Peyer's patch (tissue), 4 donors: Measurements from ENCODE around the gene ARHGEF1. TPM values are rescaled to one million over a fixed set of nuclear protein-coding genes. Genes with fewer than 3 reads are reported as not detected.

Experiments
- DNase-seq, 3 donors: peaks; one replicate each; pipeline ENCODE4 v3.0.0-alpha.2; 2017 to 2019
- H3K27ac ChIP-seq, 4 donors: fragments of 200-600 bp; sonication (generic); one replicate each; pipeline ENCODE4 v1.5.1; 2016 to 2019
- H3K27me3 ChIP-seq, 2 donors: fragments of 200-600 bp; sonication (generic); one replicate each; pipeline ENCODE4 v1.5.1; 2019
- H3K36me3 ChIP-seq, 3 donors: fragments of 200-600 bp; sonication (generic); one replicate each; pipeline ENCODE4 v1.5.1; 2016 to 2019
- H3K4me1 ChIP-seq, 4 donors: fragments of 200-600 bp; sonication (generic); one replicate each; pipeline ENCODE4 v1.5.1; 2016 to 2019
- H3K4me3 ChIP-seq, 4 donors: fragments of 200-600 bp; sonication (generic); 1 replicate in 3 of 4; 2 replicates in 1 of 4; pipeline ENCODE4 v1.5.1; 2016 to 2019; ENCODE audit warnings: mild to moderate bottlenecking in 1 of 4
- H3K9me3 ChIP-seq, 4 donors: fragments of 200-600 bp; sonication (generic); one replicate each; pipeline ENCODE4 v1.5.1; 2016 to 2019; ENCODE audit warnings: mild to moderate bottlenecking in 1 of 4
- POLR2A ChIP-seq, 2 donors: fragments of 450-650 bp; IDR thresholded peaks; one replicate each; pipeline ENCODE4 v1.5.1; 2017; ENCODE audit warnings: antibody characterized with exemption in 2 of 2, mild to moderate bottlenecking in 2 of 2, moderate library complexity in 2 of 2
- total RNA-seq, 4 donors: library from RNA; depleted of rRNA; stranded (reverse); fragments of >200 nt; gene quantifications; one replicate each; pipeline ENCODE4 v1.1.0, GENCODE V29; 2016
- TF ChIP-seq, protein P1 (sequence below), 6 experiments: fragments of 450-650 bp in 4 of 6; fragments of 200-600 bp in 2 of 6; sonication (generic) in 1 of 6; IDR thresholded peaks; one replicate each; pipeline ENCODE4 v1.5.1; 2017 to 2019; ENCODE audit warnings: antibody characterized with exemption in 6 of 6, mild to moderate bottlenecking in 3 of 6, moderate library complexity in 1 of 6

ARHGEF1 gene
- total RNA-seq, 4 donors from 2014 or later, result 90.0 to 368 (median 148) TPM

DNA sequence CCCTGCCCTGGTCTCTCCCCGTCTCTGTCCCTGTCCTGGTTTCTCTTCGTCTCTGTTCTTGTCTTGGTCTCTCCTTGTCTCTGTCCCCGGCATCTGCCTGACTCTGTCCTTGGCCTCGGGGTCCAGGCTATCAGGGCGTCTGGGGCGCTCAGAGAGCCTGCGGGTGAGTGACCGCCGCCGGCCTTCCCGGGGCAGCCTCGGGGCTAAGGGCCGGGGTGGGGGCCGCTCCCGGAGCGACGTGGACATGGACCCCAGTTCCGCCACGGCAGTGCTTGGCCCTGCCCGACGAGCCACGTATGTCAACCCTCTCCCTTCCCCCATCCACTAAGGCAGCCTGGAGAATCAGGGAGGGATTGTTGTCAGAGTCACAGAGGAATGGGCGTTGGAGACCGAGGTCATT lies 14.8 kb downstream of the ARHGEF1 start:
- Histone ChIP-seq H3K4me1 (no peaks in the 10 kb centered on the region), H3K9me3 (no peaks in the 10 kb centered on the region), H3K4me3 (no peak overlapping the region), H3K27ac (no peak overlapping the region), H3K27me3 (no peaks in the 10 kb centered on the region), H3K36me3 (peaks cover 0 to 91% (median 0%) of the 10 kb centered on the region in 3 donors)
- no peak for TF ChIP-seq POLR2A (IDR thresholded peaks at IDR 0.05)
- TF ChIP-seq, protein P1, sequence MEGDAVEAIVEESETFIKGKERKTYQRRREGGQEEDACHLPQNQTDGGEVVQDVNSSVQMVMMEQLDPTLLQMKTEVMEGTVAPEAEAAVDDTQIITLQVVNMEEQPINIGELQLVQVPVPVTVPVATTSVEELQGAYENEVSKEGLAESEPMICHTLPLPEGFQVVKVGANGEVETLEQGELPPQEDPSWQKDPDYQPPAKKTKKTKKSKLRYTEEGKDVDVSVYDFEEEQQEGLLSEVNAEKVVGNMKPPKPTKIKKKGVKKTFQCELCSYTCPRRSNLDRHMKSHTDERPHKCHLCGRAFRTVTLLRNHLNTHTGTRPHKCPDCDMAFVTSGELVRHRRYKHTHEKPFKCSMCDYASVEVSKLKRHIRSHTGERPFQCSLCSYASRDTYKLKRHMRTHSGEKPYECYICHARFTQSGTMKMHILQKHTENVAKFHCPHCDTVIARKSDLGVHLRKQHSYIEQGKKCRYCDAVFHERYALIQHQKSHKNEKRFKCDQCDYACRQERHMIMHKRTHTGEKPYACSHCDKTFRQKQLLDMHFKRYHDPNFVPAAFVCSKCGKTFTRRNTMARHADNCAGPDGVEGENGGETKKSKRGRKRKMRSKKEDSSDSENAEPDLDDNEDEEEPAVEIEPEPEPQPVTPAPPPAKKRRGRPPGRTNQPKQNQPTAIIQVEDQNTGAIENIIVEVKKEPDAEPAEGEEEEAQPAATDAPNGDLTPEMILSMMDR (IDR thresholded peaks at IDR 0.05), result no peak
- DNase-seq, result no peak

DNA sequence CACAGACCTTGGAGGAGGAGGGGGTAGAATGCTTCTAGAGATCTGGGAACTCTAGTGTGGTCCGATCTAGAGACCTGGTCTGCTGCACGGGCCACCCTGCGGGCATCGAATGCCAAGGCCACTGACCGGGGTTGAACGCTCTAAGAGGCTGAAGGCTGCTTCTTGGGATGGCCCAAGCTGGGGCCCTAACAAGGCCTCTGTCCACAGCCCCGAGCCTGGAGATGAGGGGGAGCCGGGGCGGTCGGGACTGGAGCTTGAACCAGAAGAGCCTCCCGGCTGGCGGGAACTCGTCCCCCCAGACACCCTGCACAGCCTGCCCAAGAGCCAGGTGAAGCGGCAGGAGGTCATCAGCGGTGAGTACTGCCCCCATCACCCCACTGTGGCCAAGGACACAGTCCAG lies 15.3 kb downstream of the ARHGEF1 start:
- H3K9me3 ChIP-seq, result no peaks in the 10 kb centered on the region
- no peak overlapping the region for H3K27ac ChIP-seq
- DNase-seq, result no peak
- no peak overlapping the region for H3K4me3 ChIP-seq
- H3K4me1 ChIP-seq, result no peaks in the 10 kb centered on the region
- H3K27me3 ChIP-seq, result no peaks in the 10 kb centered on the region
- peaks cover 0 to 91% (median 0%) of the 10 kb centered on the region in 3 donors for H3K36me3 ChIP-seq
- TF ChIP-seq, protein P1 (IDR thresholded peaks at IDR 0.05), result no peak
- TF ChIP-seq POLR2A (IDR thresholded peaks at IDR 0.05), result no peak

DNA sequence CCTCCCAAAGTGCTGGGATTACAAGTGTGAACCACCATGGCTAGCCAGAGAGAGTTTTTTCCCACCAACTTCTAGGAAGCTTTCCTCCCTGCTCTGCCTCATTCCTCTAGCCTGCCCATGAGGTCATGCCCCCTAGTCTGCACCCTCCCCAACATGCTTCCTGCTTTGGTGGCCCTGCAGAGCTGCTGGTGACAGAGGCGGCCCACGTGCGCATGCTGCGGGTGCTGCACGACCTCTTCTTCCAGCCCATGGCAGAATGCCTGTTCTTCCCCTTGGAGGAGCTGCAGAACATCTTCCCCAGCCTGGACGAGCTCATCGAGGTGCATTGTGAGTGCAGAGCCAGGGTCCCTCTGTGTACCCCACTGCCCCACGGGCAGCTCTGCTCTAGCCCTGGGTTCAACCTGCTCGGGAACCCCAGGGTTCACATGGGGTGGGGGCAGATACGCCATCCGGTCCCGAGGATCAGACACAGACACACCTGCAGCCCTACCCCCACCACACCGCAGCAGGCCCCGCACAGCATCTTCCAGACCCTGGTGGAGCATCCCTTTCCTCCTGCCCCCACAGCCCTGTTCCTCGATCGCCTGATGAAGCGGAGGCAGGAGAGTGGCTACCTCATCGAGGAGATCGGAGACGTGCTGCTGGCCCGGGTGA lies 18.9 kb downstream of the ARHGEF1 start:
- TF ChIP-seq POLR2A (IDR thresholded peaks at IDR 0.05), result no peak
- TF ChIP-seq, protein P1 (IDR thresholded peaks at IDR 0.05), result no peak
- Histone ChIP-seq H3K9me3 (no peaks in the 10 kb centered on the region), H3K27ac (no peak overlapping the region), H3K27me3 (no peaks in the 10 kb centered on the region), H3K4me1 (peaks cover 0 to 10% (median 2%) of the 10 kb centered on the region in 4 donors), H3K36me3 (peaks cover 0 to 98% (median 0%) of the 10 kb centered on the region in 3 donors), H3K4me3 (no peak overlapping the region)
- DNase-seq, result no peak

DNA sequence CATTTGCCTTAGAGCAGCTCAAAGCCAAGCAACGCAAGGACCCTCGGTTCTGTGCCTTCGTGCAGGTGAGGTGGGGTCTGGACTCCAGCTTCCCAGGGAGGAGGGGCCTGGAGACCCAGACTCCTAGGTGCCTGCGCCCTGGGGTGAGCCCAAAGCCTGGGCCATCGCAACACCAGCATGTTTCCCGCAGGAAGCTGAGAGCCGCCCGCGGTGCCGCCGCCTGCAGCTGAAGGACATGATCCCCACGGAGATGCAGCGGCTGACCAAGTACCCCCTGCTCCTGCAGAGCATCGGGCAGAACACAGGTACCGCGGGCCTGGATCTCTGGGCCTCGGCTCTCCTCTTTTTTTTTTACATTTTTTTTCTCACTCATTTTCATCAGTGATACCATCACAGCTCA lies 19.6 kb downstream of the ARHGEF1 start:
- TF ChIP-seq, protein P1 (IDR thresholded peaks at IDR 0.05), result no peak
- no peak for TF ChIP-seq POLR2A (IDR thresholded peaks at IDR 0.05)
- H3K27ac ChIP-seq, result no peak overlapping the region
- H3K4me1 ChIP-seq, result peaks cover 0 to 10% (median 2%) of the 10 kb centered on the region in 4 donors
- no peaks in the 10 kb centered on the region for H3K27me3 ChIP-seq
- peaks cover 0 to 98% (median 0%) of the 10 kb centered on the region in 3 donors for H3K36me3 ChIP-seq
- no peaks in the 10 kb centered on the region for H3K9me3 ChIP-seq
- H3K4me3 ChIP-seq, result no peak overlapping the region
- no peak for DNase-seq

DNA sequence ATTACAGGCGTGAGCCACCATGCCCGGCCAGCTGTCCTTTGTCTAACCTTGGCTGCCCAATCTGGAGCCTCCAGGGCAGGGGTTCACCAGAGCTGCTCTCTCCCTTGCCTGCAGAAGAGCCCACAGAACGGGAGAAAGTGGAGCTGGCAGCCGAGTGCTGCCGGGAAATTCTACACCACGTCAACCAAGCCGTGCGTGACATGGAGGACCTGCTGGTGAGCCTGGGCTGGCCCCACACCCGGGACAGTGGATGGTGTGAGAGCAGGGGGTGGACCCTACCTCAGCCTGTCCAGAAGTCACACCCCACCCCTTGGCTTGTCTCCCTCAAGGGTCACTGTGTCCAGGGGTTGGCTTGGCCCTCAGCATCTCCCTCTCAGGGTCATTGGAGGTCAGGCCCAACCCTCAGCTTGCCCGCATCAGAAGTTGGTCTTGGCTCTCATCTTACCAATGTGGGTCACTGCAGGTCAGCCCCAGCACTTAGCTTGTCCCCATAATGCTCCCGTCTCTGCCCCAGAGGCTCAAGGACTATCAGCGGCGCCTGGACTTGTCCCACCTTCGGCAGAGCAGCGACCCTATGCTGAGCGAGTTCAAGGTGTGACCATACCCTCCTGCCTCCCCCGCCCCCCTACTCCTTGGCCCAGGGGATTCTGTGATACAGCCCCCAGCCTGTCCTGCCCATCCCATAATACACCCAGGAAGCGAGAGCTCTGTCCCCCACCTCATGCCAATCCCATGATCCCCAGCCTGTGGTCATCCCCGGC lies 20.4 kb downstream of the ARHGEF1 start:
- Histone ChIP-seq H3K4me3 (no peak overlapping the region), H3K4me1 (peaks cover 0 to 10% (median 2%) of the 10 kb centered on the region in 4 donors), H3K27me3 (no peaks in the 10 kb centered on the region), H3K36me3 (peaks cover 0 to 91% (median 0%) of the 10 kb centered on the region in 3 donors), H3K9me3 (no peaks in the 10 kb centered on the region), H3K27ac (peak overlapping the region in 2 of 4 donors; percentile 69 to 74)
- TF ChIP-seq, protein P1 (IDR thresholded peaks at IDR 0.05), result no peak
- no peak for TF ChIP-seq POLR2A (IDR thresholded peaks at IDR 0.05)
- DNase-seq, result no peak
